ENCODE data around the gene SMIM45.

GRCh38 chr22:41996826-41997225 is 44.9 kb downstream of the SMIM45 start:
- TF ChIP-seq CTCF (IDR thresholded peaks at IDR 0.05) (no peak), POLR2A (IDR thresholded peaks at IDR 0.05) (no peak)

Measured in body of pancreas (tissue), 4 donors.